PC-3 (cell line): ENCODE results near the gene TMEM132D.

Source experiments
- EZH2 ChIP-seq: fragments of 300-600 bp; sonication (generic); IDR thresholded peaks from one replicate; pipeline ENCODE4 v1.6.1; 2017; ENCODE audit warnings: antibody characterized with exemption, mild to moderate bottlenecking, low read length; ENCODE audit not compliant: unreplicated experiment
- EZH2phosphoT487 ChIP-seq: fragments of 300-600 bp; sonication (generic); IDR thresholded peaks from 2 replicates; pipeline ENCODE4 v1.6.1; 2018; ENCODE audit warnings: mild to moderate bottlenecking, antibody characterized with exemption, low read length, borderline replicate concordance
- TF ChIP-seq, protein P1 (sequence below): fragments of 300-600 bp; sonication (generic); conservative IDR thresholded peaks from 2 replicates; pipeline ENCODE4 v1.5.1; 2017; ENCODE audit warnings: antibody characterized with exemption, low read depth, mild to moderate bottlenecking, low read length

- TF ChIP-seq, protein P1, sequence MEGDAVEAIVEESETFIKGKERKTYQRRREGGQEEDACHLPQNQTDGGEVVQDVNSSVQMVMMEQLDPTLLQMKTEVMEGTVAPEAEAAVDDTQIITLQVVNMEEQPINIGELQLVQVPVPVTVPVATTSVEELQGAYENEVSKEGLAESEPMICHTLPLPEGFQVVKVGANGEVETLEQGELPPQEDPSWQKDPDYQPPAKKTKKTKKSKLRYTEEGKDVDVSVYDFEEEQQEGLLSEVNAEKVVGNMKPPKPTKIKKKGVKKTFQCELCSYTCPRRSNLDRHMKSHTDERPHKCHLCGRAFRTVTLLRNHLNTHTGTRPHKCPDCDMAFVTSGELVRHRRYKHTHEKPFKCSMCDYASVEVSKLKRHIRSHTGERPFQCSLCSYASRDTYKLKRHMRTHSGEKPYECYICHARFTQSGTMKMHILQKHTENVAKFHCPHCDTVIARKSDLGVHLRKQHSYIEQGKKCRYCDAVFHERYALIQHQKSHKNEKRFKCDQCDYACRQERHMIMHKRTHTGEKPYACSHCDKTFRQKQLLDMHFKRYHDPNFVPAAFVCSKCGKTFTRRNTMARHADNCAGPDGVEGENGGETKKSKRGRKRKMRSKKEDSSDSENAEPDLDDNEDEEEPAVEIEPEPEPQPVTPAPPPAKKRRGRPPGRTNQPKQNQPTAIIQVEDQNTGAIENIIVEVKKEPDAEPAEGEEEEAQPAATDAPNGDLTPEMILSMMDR = no peak
- TF ChIP-seq EZH2 (no peak), EZH2phosphoT487 (no peak)
Observed at GRCh38 chr12:129332286-129332685, 571.5 kb downstream of the TMEM132D start.
